HFFc6 (cell line): ENCODE results near the gene LATS1. TPM values are rescaled to one million over a fixed set of nuclear protein-coding genes. Genes with fewer than 3 reads are reported as not detected.

Experiments
- DNase-seq: peaks from one replicate; pipeline ENCODE4 v3.0.0-alpha.2; 2018
- H3K27ac Mint-ChIP-seq: 2 replicates; pipeline ENCODE4 v1.8.0; 2020; ENCODE audit warnings: mild to moderate bottlenecking, mixed read lengths
- H3K27me3 Mint-ChIP-seq: 2 replicates; pipeline ENCODE4 v1.8.0; 2021; ENCODE audit warnings: mild to moderate bottlenecking, moderate library complexity, mixed read lengths; ENCODE audit not compliant: insufficient read depth
- H3K36me3 Mint-ChIP-seq: 2 replicates; pipeline ENCODE4 v1.8.0; 2021; ENCODE audit warnings: low read depth, mixed read lengths
- H3K4me1 Mint-ChIP-seq: 2 replicates; pipeline ENCODE4 v1.8.0; 2020; ENCODE audit warnings: low read depth, mixed read lengths
- H3K4me3 Mint-ChIP-seq: 2 replicates; pipeline ENCODE4 v1.8.0; 2020; ENCODE audit warnings: mild to moderate bottlenecking, moderate library complexity, mixed read lengths
- H3K9me3 Mint-ChIP-seq: 2 replicates; pipeline ENCODE4 v1.8.0; 2020; ENCODE audit warnings: mild to moderate bottlenecking, mixed read lengths
- total RNA-seq, 6 experiments: library from RNA; stranded (reverse); fragmentation: NEBNext Ultra II Directional; extraction: Animal tissue kit (Norgen Biotek cat#: 25700); gene quantifications; 2 replicates in 1 of 6; 3 replicates in 5 of 6; pipeline ENCODE4 v1.2.3, GENCODE V29; 2021
- TF ChIP-seq, protein P1 (sequence below): fragments of 200-600 bp; sonication (generic); IDR thresholded peaks from 2 replicates; pipeline ENCODE4 v1.5.0; 2021; ENCODE audit warnings: antibody characterized with exemption, mild to moderate bottlenecking

Gene LATS1
- total RNA-seq, 6 experiments from 2014 or later: 17.8 to 22.2 (median 20.1) TPM

DNA sequence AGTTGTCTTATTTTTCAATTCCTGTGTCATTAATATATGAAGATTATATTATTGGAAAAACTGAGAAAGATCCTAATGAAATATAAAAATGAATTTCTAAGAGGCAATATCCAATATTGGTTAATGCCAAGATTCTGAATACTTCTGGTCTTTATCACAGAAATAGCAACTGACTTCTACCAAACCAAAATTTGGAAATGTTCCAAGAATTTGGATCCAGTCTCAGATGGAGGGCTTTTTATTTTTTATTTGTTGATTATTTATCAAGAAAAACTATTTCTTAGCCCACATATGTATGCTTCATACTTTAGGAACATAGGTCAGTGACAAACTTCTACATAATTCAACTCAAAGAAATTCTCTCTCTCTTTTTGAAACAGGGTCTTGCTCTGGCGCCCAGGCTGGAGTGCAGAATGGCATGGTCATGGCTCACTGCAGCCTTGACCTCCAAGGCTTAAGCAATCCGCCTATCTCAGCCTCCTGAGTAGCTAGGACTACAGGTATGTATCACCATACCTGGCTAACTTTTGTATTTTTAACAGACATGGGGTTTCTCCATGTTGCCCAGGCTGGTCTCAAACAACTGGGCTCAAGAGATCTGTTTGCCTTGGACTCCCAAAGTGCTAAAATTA lies 15.3 kb upstream of the LATS1 start:
- Mint-ChIP-seq H3K9me3 (no peaks in the 10 kb centered on the region), H3K36me3 (peaks cover 4% of the 10 kb centered on the region; the same call in 1 of the 2 replicates), H3K27me3 (no peaks in the 10 kb centered on the region), H3K4me3 (no peak overlapping the region), H3K27ac (no peak overlapping the region), H3K4me1 (no peaks in the 10 kb centered on the region)
- TF ChIP-seq, protein P1, sequence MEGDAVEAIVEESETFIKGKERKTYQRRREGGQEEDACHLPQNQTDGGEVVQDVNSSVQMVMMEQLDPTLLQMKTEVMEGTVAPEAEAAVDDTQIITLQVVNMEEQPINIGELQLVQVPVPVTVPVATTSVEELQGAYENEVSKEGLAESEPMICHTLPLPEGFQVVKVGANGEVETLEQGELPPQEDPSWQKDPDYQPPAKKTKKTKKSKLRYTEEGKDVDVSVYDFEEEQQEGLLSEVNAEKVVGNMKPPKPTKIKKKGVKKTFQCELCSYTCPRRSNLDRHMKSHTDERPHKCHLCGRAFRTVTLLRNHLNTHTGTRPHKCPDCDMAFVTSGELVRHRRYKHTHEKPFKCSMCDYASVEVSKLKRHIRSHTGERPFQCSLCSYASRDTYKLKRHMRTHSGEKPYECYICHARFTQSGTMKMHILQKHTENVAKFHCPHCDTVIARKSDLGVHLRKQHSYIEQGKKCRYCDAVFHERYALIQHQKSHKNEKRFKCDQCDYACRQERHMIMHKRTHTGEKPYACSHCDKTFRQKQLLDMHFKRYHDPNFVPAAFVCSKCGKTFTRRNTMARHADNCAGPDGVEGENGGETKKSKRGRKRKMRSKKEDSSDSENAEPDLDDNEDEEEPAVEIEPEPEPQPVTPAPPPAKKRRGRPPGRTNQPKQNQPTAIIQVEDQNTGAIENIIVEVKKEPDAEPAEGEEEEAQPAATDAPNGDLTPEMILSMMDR: no peak
- no peak for DNase-seq

DNA sequence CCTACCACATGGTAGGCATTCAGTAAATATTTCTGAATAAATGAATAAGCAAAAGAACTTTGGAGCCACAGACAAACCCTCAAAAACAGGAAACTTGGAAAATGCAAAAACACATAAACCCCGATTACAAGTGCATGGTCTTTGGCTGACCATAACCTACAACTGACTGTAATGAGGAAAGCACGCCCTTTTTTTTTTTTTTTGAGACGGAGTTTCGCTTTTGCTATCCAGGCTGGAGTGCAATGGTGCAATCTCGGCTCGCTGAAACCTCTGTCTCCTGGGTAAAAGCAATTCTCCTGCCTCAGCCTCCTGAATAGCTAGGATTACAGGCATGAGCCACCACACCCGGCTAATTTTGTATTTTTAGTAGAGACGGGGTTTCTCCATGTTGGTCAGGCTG lies 11.9 kb upstream of the LATS1 start:
- Mint-ChIP-seq H3K27me3 (no peaks in the 10 kb centered on the region), H3K36me3 (peaks cover 4% of the 10 kb centered on the region; the same call in 1 of the 2 replicates), H3K4me1 (no peaks in the 10 kb centered on the region), H3K9me3 (no peaks in the 10 kb centered on the region), H3K4me3 (no peak overlapping the region), H3K27ac (no peak overlapping the region)
- TF ChIP-seq, protein P1: no peak
- no peak for DNase-seq

DNA sequence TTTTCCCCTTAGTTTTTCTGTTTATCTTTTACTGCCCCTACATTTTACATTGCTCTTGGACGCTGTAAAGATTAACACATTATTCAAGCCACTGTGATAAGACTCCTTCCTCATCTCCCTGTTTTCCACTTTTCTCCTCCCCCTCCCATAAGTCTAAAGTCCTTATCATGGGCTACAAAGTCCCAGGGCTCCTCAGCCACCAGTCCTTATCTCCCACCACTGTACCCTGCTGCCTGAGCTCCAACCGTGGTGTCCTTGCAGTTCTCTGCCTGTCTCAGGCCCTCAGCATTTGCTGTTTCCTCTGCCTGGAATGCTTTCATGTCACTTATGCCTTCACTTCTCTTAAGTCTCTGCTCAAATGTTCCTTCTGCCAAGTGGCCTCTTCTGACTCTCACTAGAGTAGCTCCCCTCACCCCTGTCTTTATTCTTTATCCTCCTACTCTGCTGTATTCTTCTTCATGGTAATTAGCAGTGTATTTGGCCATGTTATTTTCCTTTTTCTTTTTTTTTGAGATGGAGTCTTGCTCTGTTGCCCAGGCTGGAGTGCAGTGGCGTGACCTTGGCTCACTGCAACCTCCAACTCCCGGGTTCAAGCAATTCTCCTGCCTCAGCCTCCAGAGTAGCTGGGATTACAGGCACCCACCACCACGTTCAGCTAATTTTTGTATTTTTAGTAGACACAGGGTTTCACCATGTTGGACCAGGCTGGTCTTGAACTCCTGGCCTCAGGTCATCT lies 10.8 kb upstream of the LATS1 start:
- TF ChIP-seq, protein P1: no peak
- H3K36me3 Mint-ChIP-seq: peaks cover 4% of the 10 kb centered on the region; the same call in 1 of the 2 replicates
- no peaks in the 10 kb centered on the region for H3K27me3 Mint-ChIP-seq

DNA sequence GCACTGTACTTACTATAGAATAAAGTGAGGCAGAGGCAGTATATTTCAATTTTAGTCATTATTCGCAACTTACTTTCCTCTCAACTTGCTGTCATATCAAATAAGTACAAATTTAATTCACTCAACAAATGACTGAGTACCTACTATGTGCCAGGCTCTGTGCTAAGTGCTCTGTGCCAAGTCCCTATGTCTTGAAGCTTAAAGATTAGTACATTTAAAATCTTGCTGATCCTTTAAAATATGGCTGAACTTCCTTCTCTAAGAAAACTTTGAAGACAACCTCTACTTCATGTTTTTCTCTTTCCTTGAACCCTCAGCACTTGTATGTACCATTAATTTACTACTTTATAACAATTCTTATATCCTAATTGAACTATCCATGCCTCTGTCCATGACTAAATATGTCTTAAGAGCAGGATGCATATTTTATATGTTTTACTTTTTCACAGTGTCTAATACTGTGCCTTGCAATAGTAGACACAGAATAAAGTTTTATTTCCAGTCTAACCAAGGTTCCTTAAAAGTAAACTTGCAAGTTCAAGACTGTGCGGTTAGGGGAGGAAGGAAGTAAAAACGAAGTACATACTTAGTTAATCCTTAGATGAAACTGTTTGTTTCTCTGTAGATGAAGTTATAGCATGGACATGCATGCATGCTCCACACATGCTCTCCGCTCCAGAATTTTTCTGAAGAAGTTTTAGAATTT lies 10.0 kb upstream of the LATS1 start:
- H3K27ac Mint-ChIP-seq: no peak overlapping the region
- H3K4me3 Mint-ChIP-seq: no peak overlapping the region
- no peaks in the 10 kb centered on the region; the same call in 1 of the 2 replicates for H3K27me3 Mint-ChIP-seq
- TF ChIP-seq, protein P1: no peak
- peaks cover 4% of the 10 kb centered on the region; the same call in 1 of the 2 replicates for H3K36me3 Mint-ChIP-seq
- DNase-seq: no peak
- H3K4me1 Mint-ChIP-seq: peaks cover 6% of the 10 kb centered on the region
- no peaks in the 10 kb centered on the region for H3K9me3 Mint-ChIP-seq

More for the DNA sequence above, 10.8 kb upstream of the LATS1 start:
- Mint-ChIP-seq H3K4me1 (peaks cover 6% of the 10 kb centered on the region), H3K4me3 (no peak overlapping the region), H3K9me3 (no peaks in the 10 kb centered on the region), H3K27ac (no peak overlapping the region)
- no peak for DNase-seq

DNA sequence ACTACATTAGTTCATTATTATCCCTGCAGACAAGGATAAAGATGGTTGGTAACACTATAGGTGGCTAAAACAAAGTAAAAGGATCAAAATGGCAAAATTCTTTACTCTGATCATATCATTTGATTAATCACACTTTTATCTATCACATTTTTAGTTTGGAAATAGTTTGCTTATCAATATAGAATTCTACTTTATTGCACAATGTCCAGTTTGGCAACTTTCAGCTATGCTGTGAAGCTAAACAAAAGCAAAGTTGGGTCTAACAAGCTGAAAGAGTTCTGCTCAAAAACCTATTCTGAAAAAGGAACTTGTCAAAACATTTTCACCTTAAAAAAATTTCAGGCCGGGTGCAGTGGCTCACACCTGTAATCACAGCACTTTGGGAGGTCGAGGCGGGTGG lies 7.9 kb upstream of the LATS1 start:
- no peak for DNase-seq
- Mint-ChIP-seq H3K36me3 (peaks cover 4% of the 10 kb centered on the region; the same call in 1 of the 2 replicates), H3K4me3 (no peak overlapping the region), H3K4me1 (peaks cover 6% of the 10 kb centered on the region), H3K27me3 (no peaks in the 10 kb centered on the region; the same call in 1 of the 2 replicates), H3K9me3 (no peaks in the 10 kb centered on the region), H3K27ac (no peak overlapping the region)
- TF ChIP-seq, protein P1: no peak
